ENCODE results near the gene LCN15.
A peak's percentile ranks its signal among the peaks of the same experiment; 100 is the strongest.
"Not testable (repeated sequence)": the region's sequence is repeated elsewhere in the genome, so short reads cannot be mapped to it uniquely, and the experiment has no call there.

Gene LCN15

GRCh38 chr9:136762221-136762691 is 2.1 kb downstream of the LCN15 start:
- no peak for TF ChIP-seq CTCF (IDR thresholded peaks at IDR 0.05; ENCODE audit: insufficient read depth, low read depth, low read length, missing control alignments)
- DNase-seq (ENCODE audit: low read depth): no peak
- no peak overlapping the region for H3K4me3 ChIP-seq (ENCODE audit: low read depth, low read length)

- H3K4me3 ChIP-seq (ENCODE audit: low read depth, low read length): no peak overlapping the region
- DNase-seq (ENCODE audit: low read depth): no peak
- TF ChIP-seq CTCF (IDR thresholded peaks at IDR 0.05; ENCODE audit: insufficient read depth, low read depth, low read length, missing control alignments): no peak
Measured at GRCh38 chr9:136761545-136761981, 2.8 kb downstream of the LCN15 start.

- not testable (repeated sequence) for H3K4me3 ChIP-seq (ENCODE audit: low read depth, low read length)
- TF ChIP-seq CTCF (IDR thresholded peaks at IDR 0.05; ENCODE audit: insufficient read depth, low read depth, low read length, missing control alignments): peak; percentile 59
- DNase-seq (ENCODE audit: low read depth): peak; percentile 58
Measured at GRCh38 chr9:136760834-136761544, 3.3 kb downstream of the LCN15 start.

GRCh38 chr9:136760424-136760823 is 3.9 kb downstream of the LCN15 start:
- DNase-seq (ENCODE audit: low read depth): no peak
- no peak overlapping the region for H3K4me3 ChIP-seq (ENCODE audit: low read depth, low read length)
- TF ChIP-seq CTCF (IDR thresholded peaks at IDR 0.05; ENCODE audit: insufficient read depth, low read depth, low read length, missing control alignments): no peak

- TF ChIP-seq CTCF (IDR thresholded peaks at IDR 0.05; ENCODE audit: insufficient read depth, low read depth, low read length, missing control alignments): no peak
- H3K4me3 ChIP-seq (ENCODE audit: low read depth, low read length): no peak overlapping the region
- no peak for DNase-seq (ENCODE audit: low read depth)
Measured at GRCh38 chr9:136759436-136760325, 4.6 kb downstream of the LCN15 start.

GRCh38 chr9:136759001-136759400 is 5.3 kb downstream of the LCN15 start:
- no peak overlapping the region for H3K4me3 ChIP-seq (ENCODE audit: low read depth, low read length)
- no peak for DNase-seq (ENCODE audit: low read depth)

More at GRCh38 chr9:136759001-136759400, 5.3 kb downstream of the LCN15 start:
- TF ChIP-seq CTCF (IDR thresholded peaks at IDR 0.05; ENCODE audit: insufficient read depth, low read depth, low read length, missing control alignments): no peak
